Endometrial microvascular endothelial cells (primary cell): ENCODE results near the gene CAPG. TPM values are rescaled to one million over a fixed set of nuclear protein-coding genes. Genes with fewer than 3 reads are reported as not detected.

ENCODE experiments used
- in situ Hi-C: cut with HindIII; loops from 2 replicates; pipeline ENCODE4 v1.10.0; 2017; ENCODE audit warnings: low sequenced_read_pairs, low pct_unique_long_range_greater_than_20kb; ENCODE audit errors: inconsistent ontology term
- total RNA-seq: library from RNA; depleted of rRNA; stranded (reverse); fragments of >200 nt; gene quantifications from one replicate; pipeline ENCODE4 v1.2.3, GENCODE V29; 2015; ENCODE audit errors: inconsistent ontology term

CAPG gene
- total RNA-seq, result 99.7 TPM

- in situ Hi-C loops, result loop anchor here (25.0 kb wide), 1 partner anchor 127 kb away; the partner anchor contains the start of gene MAT2A
Measured at GRCh38 chr2:85409845-85410583, at the start of gene CAPG. Gene CAPG (minus strand): TSS chr2:85410366. CDS start chr2:85402145, 8,221 bp downstream.

- in situ Hi-C loops, result no loop called here
Measured at GRCh38 chr2:85459771-85460170, 49.6 kb upstream of the CAPG start.

GRCh38 chr2:85458601-85459563, 48.7 kb upstream of the CAPG start:
- in situ Hi-C loops, result no loop called here

- in situ Hi-C loops, result no loop called here
Measured at GRCh38 chr2:85457877-85458316, 47.7 kb upstream of the CAPG start.

GRCh38 chr2:85457043-85457442, 46.9 kb upstream of the CAPG start:
- in situ Hi-C loops, result no loop called here

- in situ Hi-C loops, result no loop called here
Measured at GRCh38 chr2:85455552-85456090, 45.5 kb upstream of the CAPG start.

- in situ Hi-C loops, result no loop called here
Measured at GRCh38 chr2:85453571-85453970, 43.4 kb upstream of the CAPG start.

GRCh38 chr2:85452237-85452636, 42.1 kb upstream of the CAPG start:
- in situ Hi-C loops, result no loop called here

GRCh38 chr2:85449214-85449588, 39.0 kb upstream of the CAPG start:
- in situ Hi-C loops, result no loop called here

GRCh38 chr2:85448461-85449213, 38.5 kb upstream of the CAPG start:
- in situ Hi-C loops, result no loop called here

- in situ Hi-C loops, result no loop called here
Measured at GRCh38 chr2:85447222-85447585, 37.0 kb upstream of the CAPG start.

GRCh38 chr2:85446296-85447221, 36.4 kb upstream of the CAPG start:
- in situ Hi-C loops, result no loop called here

- in situ Hi-C loops, result no loop called here
Measured at GRCh38 chr2:85445316-85446295, 35.4 kb upstream of the CAPG start.

- in situ Hi-C loops, result no loop called here
Measured at GRCh38 chr2:85444629-85445172, 34.5 kb upstream of the CAPG start.

- in situ Hi-C loops, result no loop called here
Measured at GRCh38 chr2:85441864-85442263, 31.7 kb upstream of the CAPG start.

GRCh38 chr2:85440729-85441128, 30.6 kb upstream of the CAPG start:
- in situ Hi-C loops, result no loop called here

GRCh38 chr2:85439986-85440385, 29.8 kb upstream of the CAPG start:
- in situ Hi-C loops, result no loop called here
